HG03439 (cell line): Measurements from ENCODE around the gene EPHX1.

ENCODE experiments used
- ATAC-seq: cut with Tn5 transposase; IDR thresholded peaks from one replicate; pipeline ENCODE4 v1.9.1; 2021; ENCODE audit warnings: mild to moderate bottlenecking, moderate library complexity; ENCODE audit not compliant: unreplicated experiment

The EPHX1 gene

GRCh38 chr1:225840713-225841112, 30.8 kb downstream of the EPHX1 start:
- ATAC-seq = no peak

GRCh38 chr1:225842074-225842473, 32.1 kb downstream of the EPHX1 start:
- ATAC-seq = no peak

GRCh38 chr1:225842788-225843425, 33.0 kb downstream of the EPHX1 start:
- no peak for ATAC-seq

GRCh38 chr1:225843426-225843795, 33.5 kb downstream of the EPHX1 start:
- no peak for ATAC-seq

GRCh38 chr1:225844236-225845061, 34.5 kb downstream of the EPHX1 start:
- ATAC-seq = no peak

- no peak for ATAC-seq
Observed at GRCh38 chr1:225845097-225845496, 35.2 kb downstream of the EPHX1 start.

- ATAC-seq = no peak
Observed at GRCh38 chr1:225845571-225846259, 35.8 kb downstream of the EPHX1 start.

GRCh38 chr1:225846331-225847310, 36.7 kb downstream of the EPHX1 start:
- ATAC-seq = no peak

GRCh38 chr1:225847610-225848009, 37.7 kb downstream of the EPHX1 start:
- no peak for ATAC-seq

GRCh38 chr1:225848030-225848955, 38.4 kb downstream of the EPHX1 start:
- ATAC-seq = peak; percentile 45

- ATAC-seq = no peak
Observed at GRCh38 chr1:225849925-225850324, 40.0 kb downstream of the EPHX1 start.

- ATAC-seq = no peak
Observed at GRCh38 chr1:225850370-225850769, 40.4 kb downstream of the EPHX1 start.

- no peak for ATAC-seq
Observed at GRCh38 chr1:225851805-225852204, 41.9 kb downstream of the EPHX1 start.

- no peak for ATAC-seq
Observed at GRCh38 chr1:225852413-225853124, 42.6 kb downstream of the EPHX1 start.

GRCh38 chr1:225853441-225853840, 43.5 kb downstream of the EPHX1 start:
- ATAC-seq = no peak

- no peak for ATAC-seq
Observed at GRCh38 chr1:225855503-225856300, 45.8 kb downstream of the EPHX1 start.

GRCh38 chr1:225857256-225857655, 47.3 kb downstream of the EPHX1 start:
- ATAC-seq = no peak

GRCh38 chr1:225859151-225859550, 49.2 kb downstream of the EPHX1 start:
- no peak for ATAC-seq
